ENCODE data around the gene FBXO27. TPM values are rescaled to one million over a fixed set of nuclear protein-coding genes. Genes with fewer than 3 reads are reported as not detected.

FBXO27 gene
- total and polyA plus RNA-seq, 4 donors: 2.1 to 5.0 (median 3.7) TPM

DNA sequence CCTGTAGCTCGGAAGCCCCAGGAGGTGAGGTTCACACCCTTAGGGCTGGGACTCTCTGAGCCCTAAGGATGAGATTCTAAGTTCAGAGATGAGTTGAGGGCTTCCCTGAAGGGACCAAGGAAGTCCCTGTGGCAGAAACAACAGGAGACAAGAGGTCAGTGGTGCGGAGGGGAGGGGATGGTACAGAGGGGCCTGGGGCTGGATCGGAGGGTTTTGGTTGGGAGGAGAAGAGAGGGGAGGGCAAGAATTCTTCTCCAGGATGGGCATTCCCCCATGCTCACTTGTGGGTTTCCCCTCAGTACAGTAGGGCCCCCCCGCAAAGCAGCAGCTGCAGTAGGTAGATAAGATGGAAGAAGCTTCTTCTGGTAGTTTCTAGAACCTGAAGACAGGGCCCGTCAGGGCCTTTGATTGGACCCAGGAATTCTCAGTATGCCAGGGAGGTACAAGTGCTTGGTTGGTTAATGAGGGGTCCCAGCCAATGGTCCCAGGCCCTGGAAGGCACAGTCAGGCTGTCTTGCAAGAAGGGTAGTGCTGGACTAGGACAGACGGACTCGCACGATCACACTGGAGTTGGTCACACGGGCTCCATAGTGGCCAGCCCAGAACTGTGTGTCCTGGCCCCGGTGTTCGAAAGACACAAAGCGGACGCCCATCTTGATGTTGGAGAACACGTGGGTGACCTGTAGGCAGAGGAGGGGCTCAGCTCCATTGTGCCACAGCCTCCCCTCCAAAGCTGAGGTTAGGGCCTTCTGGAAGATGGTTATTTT, 7.3 kb downstream of the FBXO27 start:
- Histone ChIP-seq H3K27me3 (ENCODE audit: control insufficient read depth in 4 of 4, insufficient read depth in 4 of 4, low read length in 3 of 4) (no peaks in the 10 kb centered on the region), H3K4me1 (ENCODE audit: control insufficient read depth in 4 of 4, insufficient read depth in 4 of 4, low read length in 3 of 4) (peaks cover 0 to under 1% (median 0%) of the 10 kb centered on the region in 4 donors), H3K9me3 (ENCODE audit: control insufficient read depth in 4 of 4, low read length in 3 of 4) (no peaks in the 10 kb centered on the region), H3K9ac (ENCODE audit: low read depth in 1 of 2, low read length in 2 of 2) (no peak overlapping the region), H3K27ac (ENCODE audit: low read depth in 1 of 2, low read length in 2 of 2) (no peak overlapping the region), H3K4me3 (ENCODE audit: low read depth in 1 of 3, low read length in 3 of 3) (no peak overlapping the region), H3K36me3 (ENCODE audit: control insufficient read depth in 4 of 4, insufficient read depth in 3 of 4, low read depth in 1 of 4, low read length in 3 of 4) (peaks cover 0 to 2% (median 0%) of the 10 kb centered on the region in 4 donors)
- DNase-seq (ENCODE audit: low spot score): no peak
- 96% methylated on average over 14 of the region's 14 CpGs for WGBS
- no peak for TF ChIP-seq TAF1 (conservative IDR thresholded peaks at IDR 0.05)
- TF ChIP-seq NR2F2 (IDR thresholded peaks at IDR 0.05): no peak
- TF ChIP-seq EGR1 (IDR thresholded peaks at IDR 0.05; ENCODE audit: low read depth in 2 of 2): no peak
- no peak for TF ChIP-seq CTCF (IDR thresholded peaks at IDR 0.05; ENCODE audit: low read depth, low read length, missing input control)
- TF ChIP-seq RXRA (IDR thresholded peaks at IDR 0.05): no peak
- no peak for TF ChIP-seq REST (IDR thresholded peaks at IDR 0.05)
- no peak for TF ChIP-seq JUND (IDR thresholded peaks at IDR 0.05)
- TF ChIP-seq FOXA1 (IDR thresholded peaks at IDR 0.05): no peak
- TF ChIP-seq, protein P1, sequence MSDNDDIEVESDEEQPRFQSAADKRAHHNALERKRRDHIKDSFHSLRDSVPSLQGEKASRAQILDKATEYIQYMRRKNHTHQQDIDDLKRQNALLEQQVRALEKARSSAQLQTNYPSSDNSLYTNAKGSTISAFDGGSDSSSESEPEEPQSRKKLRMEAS (IDR thresholded peaks at IDR 0.05): no peak
- TF ChIP-seq GABPA (IDR thresholded peaks at IDR 0.05 in 1 of 2, conservative IDR thresholded peaks at IDR 0.05 in 1 of 2): no peak
- TF ChIP-seq HNF4A (conservative IDR thresholded peaks at IDR 0.05): no peak
- no peak for TF ChIP-seq HNF4G (IDR thresholded peaks at IDR 0.05)
- no peak for TF ChIP-seq SP1 (IDR thresholded peaks at IDR 0.05)
- TF ChIP-seq FOXA2 (IDR thresholded peaks at IDR 0.05): no peak
- TF ChIP-seq RAD21 (IDR thresholded peaks at IDR 0.05): no peak
- no peak for TF ChIP-seq ZBTB33 (IDR thresholded peaks at IDR 0.05)
- TF ChIP-seq, protein P2, sequence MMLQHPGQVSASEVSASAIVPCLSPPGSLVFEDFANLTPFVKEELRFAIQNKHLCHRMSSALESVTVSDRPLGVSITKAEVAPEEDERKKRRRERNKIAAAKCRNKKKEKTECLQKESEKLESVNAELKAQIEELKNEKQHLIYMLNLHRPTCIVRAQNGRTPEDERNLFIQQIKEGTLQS (IDR thresholded peaks at IDR 0.05): no peak
- no peak for TF ChIP-seq YY1 (IDR thresholded peaks at IDR 0.05)
